H1 (cell line): ENCODE data around the gene TMEM212. TPM values are rescaled to one million over a fixed set of nuclear protein-coding genes. Genes with fewer than 3 reads are reported as not detected.

Experiments
- CTCF ChIA-PET: fragments of 300-600 bp; sonication (Branson Sonifier 250); formaldehyde crosslinking; loops from one replicate; lab custom pipeline; 2021; ENCODE audit not compliant: partially characterized antibody; lab: Charles Lee
- POLR2A ChIA-PET: fragments of 300-600 bp; sonication (Branson Sonifier 250); formaldehyde crosslinking; loops from one replicate; lab custom pipeline; 2021; ENCODE audit warnings: inconsistent platforms; ENCODE audit not compliant: partially characterized antibody; lab: Charles Lee
- DNase-seq, 2 experiments: peaks; one replicate each; pipeline versions ENCODE4 v3.0.0 to v3.0.0-alpha.2; 2010 to 2022; ENCODE audit warnings: low spot score in 2 of 2, low read depth in 1 of 2, mixed read lengths in 1 of 2
- FAIRE-seq: peaks from 2 replicates; lab custom pipeline; 2011; peaks lifted over from hg19 to GRCh38; lab: Jason Lieb, UNC
- H2AFZ ChIP-seq: 2 replicates; pipeline ENCODE4 v1.8.1; 2012; ENCODE audit warnings: low read length, inconsistent platforms
- H2AK5ac ChIP-seq: 2 replicates; pipeline ENCODE4 v1.6.1; 2013; ENCODE audit warnings: low read depth, low read length
- H2BK120ac ChIP-seq: replicated peaks from 2 replicates; pipeline ENCODE3; 2013; ENCODE audit warnings: low read depth, low read length, inconsistent platforms
- H2BK12ac ChIP-seq: 2 replicates; pipeline ENCODE4 v1.6.1; 2013; ENCODE audit warnings: low read depth, low read length
- H2BK15ac ChIP-seq: 2 replicates; pipeline ENCODE4 v1.6.1; 2013; ENCODE audit warnings: low read length
- H2BK20ac ChIP-seq: 2 replicates; pipeline ENCODE4 v1.6.1; 2013; ENCODE audit warnings: low read length
- H2BK5ac ChIP-seq: 2 replicates; pipeline ENCODE4 v1.6.1; 2013; ENCODE audit warnings: low read depth, low read length
- H3K14ac ChIP-seq: 2 replicates; pipeline ENCODE4 v1.6.1; 2013; ENCODE audit warnings: inconsistent platforms; ENCODE audit not compliant: insufficient read length
- H3K18ac ChIP-seq: 2 replicates; pipeline ENCODE4 v1.6.1; 2013; ENCODE audit warnings: low read length; ENCODE audit errors: extremely low read depth
- H3K23ac ChIP-seq: 2 replicates; pipeline ENCODE4 v1.6.1; 2013; ENCODE audit warnings: inconsistent platforms; ENCODE audit not compliant: insufficient read length
- H3K23me2 ChIP-seq: 2 replicates; pipeline ENCODE4 v1.6.1; 2013; ENCODE audit warnings: low read depth, low read length
- H3K27ac ChIP-seq: 2 replicates; pipeline ENCODE4 v1.6.1; 2011; ENCODE audit warnings: low read depth, low read length, inconsistent platforms
- H3K27me3 ChIP-seq, 4 experiments: replicated peaks in 1 of 4; 1 replicate in 1 of 4; 2 replicates in 3 of 4; pipeline versions ENCODE4 v1.6.1 to v1.8.1; 2011 to 2013; ENCODE audit warnings: low read length in 3 of 4, mild to moderate bottlenecking in 3 of 4, inconsistent platforms in 2 of 4, mixed read lengths in 2 of 4, moderate library complexity in 1 of 4; ENCODE audit not compliant: control insufficient read depth in 3 of 4, insufficient read depth in 3 of 4; ENCODE audit errors: extremely low read depth in 1 of 4
- H3K36me3 ChIP-seq, 4 experiments: 2 replicates each; pipeline versions ENCODE4 v1.6.1 to v1.8.1; 2011 to 2013; ENCODE audit warnings: mild to moderate bottlenecking in 4 of 4, low read length in 3 of 4, moderate library complexity in 2 of 4, control low read depth in 1 of 4, inconsistent platforms in 1 of 4; ENCODE audit not compliant: insufficient read depth in 4 of 4, control insufficient read depth in 2 of 4
- H3K4ac ChIP-seq: replicated peaks from 2 replicates; pipeline ENCODE3; 2013; ENCODE audit warnings: low read length, low read depth, mixed read lengths, inconsistent platforms; ENCODE audit not compliant: insufficient read length
- H3K4me1 ChIP-seq, 4 experiments: replicated peaks in 1 of 4; 1 replicate in 1 of 4; 2 replicates in 3 of 4; pipeline versions ENCODE4 v1.6.1 to v1.8.1; 2011 to 2013; ENCODE audit warnings: low read length in 3 of 4, inconsistent platforms in 2 of 4, mixed read lengths in 1 of 4; ENCODE audit not compliant: insufficient read depth in 4 of 4, control insufficient read depth in 3 of 4
- H3K4me2 ChIP-seq, 2 experiments: 2 replicates each; pipeline versions ENCODE4 v1.6.1 to v1.8.1; 2011 to 2013; ENCODE audit warnings: low read depth in 2 of 2, low read length in 2 of 2, control low read depth in 1 of 2, inconsistent platforms in 1 of 2, mild to moderate bottlenecking in 1 of 2; ENCODE audit not compliant: insufficient read depth in 1 of 2
- H3K4me3 ChIP-seq, 4 experiments: fragments of 200-600, 300-600 bp in 1 of 4; sonication (generic), shearing (Covaris generic), sonication (Bioruptor Twin) in 1 of 4; 2 replicates each; pipeline versions ENCODE4 v1.5.1 to v1.8.1; 2011 to 2016; ENCODE audit warnings: low read length in 4 of 4, low read depth in 3 of 4, control low read depth in 2 of 4, inconsistent platforms in 2 of 4, mild to moderate bottlenecking in 2 of 4, mixed read lengths in 1 of 4, moderate library complexity in 1 of 4; ENCODE audit not compliant: insufficient read depth in 2 of 4; ENCODE audit errors: extremely low read depth in 1 of 4
- H3K56ac ChIP-seq: replicated peaks from 2 replicates; pipeline ENCODE3; 2013; ENCODE audit warnings: low read depth, mild to moderate bottlenecking, mixed read lengths, low read length, inconsistent platforms; ENCODE audit not compliant: insufficient read length
- H3K79me1 ChIP-seq: 2 replicates; pipeline ENCODE4 v1.6.1; 2013; ENCODE audit warnings: low read depth, low read length, control low read depth
- H3K79me2 ChIP-seq, 2 experiments: 2 replicates each; pipeline versions ENCODE4 v1.6.1 to v1.8.1; 2012 to 2013; ENCODE audit warnings: low read length in 2 of 2, mild to moderate bottlenecking in 2 of 2, inconsistent platforms in 1 of 2; ENCODE audit not compliant: insufficient read depth in 2 of 2, control insufficient read depth in 1 of 2
- H3K9ac ChIP-seq, 4 experiments: replicated peaks in 1 of 4; 1 replicate in 1 of 4; 2 replicates in 3 of 4; pipeline versions ENCODE4 v1.6.1 to v1.8.1; 2011 to 2013; ENCODE audit warnings: low read depth in 3 of 4, low read length in 3 of 4, control low read depth in 2 of 4, mild to moderate bottlenecking in 2 of 4, moderate library complexity in 2 of 4, inconsistent platforms in 1 of 4; ENCODE audit errors: extremely low read depth in 1 of 4
- H3K9me3 ChIP-seq, 2 experiments: 2 replicates each; pipeline versions ENCODE4 v1.6.1 to v1.8.1; 2012 to 2013; ENCODE audit warnings: mild to moderate bottlenecking in 2 of 2, moderate library complexity in 2 of 2, control low read depth in 1 of 2, inconsistent platforms in 1 of 2, low read depth in 1 of 2, low read length in 1 of 2, mixed read lengths in 1 of 2; ENCODE audit not compliant: insufficient read depth in 2 of 2
- H4K20me1 ChIP-seq, 2 experiments: replicated peaks in 1 of 2; 2 replicates each; pipeline versions ENCODE3 to v1.8.1; 2011 to 2013; ENCODE audit warnings: inconsistent platforms in 2 of 2, low read length in 2 of 2, mild to moderate bottlenecking in 1 of 2; ENCODE audit not compliant: insufficient read depth in 2 of 2, control insufficient read depth in 1 of 2
- H4K5ac ChIP-seq: 2 replicates; pipeline ENCODE4 v1.6.1; 2013; ENCODE audit warnings: low read length, low read depth, mixed read lengths, inconsistent platforms; ENCODE audit not compliant: insufficient read length
- H4K8ac ChIP-seq: 2 replicates; pipeline ENCODE4 v1.8.0; 2013; ENCODE audit warnings: mild to moderate bottlenecking, moderate library complexity, low read length, inconsistent platforms; ENCODE audit not compliant: insufficient read depth; ENCODE audit errors: extremely low read depth
- H4K91ac ChIP-seq: replicated peaks from 2 replicates; pipeline ENCODE3; 2013; ENCODE audit warnings: low read length, mixed read lengths, inconsistent platforms; ENCODE audit not compliant: insufficient read length
- BACH1 ChIP-seq: IDR thresholded peaks from 2 replicates; pipeline ENCODE4 v1.6.1; 2012; ENCODE audit warnings: low read length, improper control_type of control experiment
- CTBP2 ChIP-seq: IDR thresholded peaks from 2 replicates; pipeline ENCODE4 v1.7.0; 2011; ENCODE audit warnings: borderline replicate concordance, mild to moderate bottlenecking, moderate library complexity, mixed read lengths, low read length; ENCODE audit not compliant: insufficient read depth, insufficient read length
- CTCF ChIP-seq, 3 experiments: IDR thresholded peaks; 1 replicate in 2 of 3; 2 replicates in 1 of 3; pipeline versions ENCODE4 v1.5.1 to v1.6.1; 2011; ENCODE audit warnings: low read length in 3 of 3, mild to moderate bottlenecking in 3 of 3, inconsistent platforms in 2 of 3, low read depth in 1 of 3, moderate library complexity in 1 of 3; ENCODE audit not compliant: insufficient read depth in 1 of 3; ENCODE audit errors: control extremely low read depth in 1 of 3
- EP300 ChIP-seq, 2 experiments: IDR thresholded peaks; 1 replicate in 1 of 2; 2 replicates in 1 of 2; pipeline ENCODE4 v1.6.1; 2011 to 2012; ENCODE audit warnings: low read depth in 2 of 2, low read length in 2 of 2, mild to moderate bottlenecking in 2 of 2, borderline replicate concordance in 1 of 2, inconsistent platforms in 1 of 2, moderate library complexity in 1 of 2
- POLR2AphosphoS5 ChIP-seq: IDR thresholded peaks from 2 replicates; pipeline ENCODE4 v1.6.1; 2011; ENCODE audit warnings: low read depth, low read length
- SP1 ChIP-seq: IDR thresholded peaks from 2 replicates; pipeline ENCODE4 v1.6.1; 2011; ENCODE audit warnings: low read depth, low read length
- SUZ12 ChIP-seq: fragments of 200-600 bp; sonication (generic); IDR thresholded peaks from 2 replicates; pipeline ENCODE4 v1.6.1; 2012; ENCODE audit warnings: mild to moderate bottlenecking, inconsistent platforms, low read length, moderate library complexity, mixed read lengths
- TEAD4 ChIP-seq: IDR thresholded peaks from 2 replicates; pipeline ENCODE4 v1.6.1; 2012; ENCODE audit warnings: low read depth, low read length, inconsistent platforms, mixed read lengths
- USF2 ChIP-seq: IDR thresholded peaks from 2 replicates; pipeline ENCODE4 v1.6.1; 2011; ENCODE audit warnings: low read length, improper control_type of control experiment
- WGBS, 2 experiments: shearing (Covaris generic) in 1 of 2; methylation state at CpG; one replicate each; pipeline versions ENCODE4 v1.1.6 to v1.1.7; 2013 to 2015; ENCODE audit warnings: low lambda C conversion rate in 2 of 2, mixed read lengths in 2 of 2, inconsistent platforms in 1 of 2, low coverage in 1 of 2, missing lambda C conversion rate in 1 of 2; ENCODE audit not compliant: insufficient replicate concordance in 2 of 2, insufficient coverage in 1 of 2, insufficient read length in 1 of 2; ENCODE audit errors: extremely low coverage in 1 of 2, missing lambda C conversion rate in 1 of 2; 5-methylcytosine and 5-hydroxymethylcytosine counted together
- polyA plus RNA-seq, 7 experiments: library from polyadenylated mRNA; depleted of rRNA in 3 of 7; stranded (reverse) in 5 of 7; unstranded in 2 of 7; fragments of >200 nt in 5 of 7; fragments of 200-250 nt in 2 of 7; gene quantifications; 1 replicate in 5 of 7; 2 replicates in 1 of 7; 4 replicates in 1 of 7; pipeline versions ENCODE4 v1.2.1 to v1.2.3, GENCODE V29; 2011 to 2013; ENCODE audit warnings: missing spikeins in 2 of 7, mixed read lengths in 2 of 7
- total RNA-seq: library from RNA; stranded (reverse); fragmentation: NEBNext Ultra II Directional; extraction: Animal tissue kit (Norgen Biotek cat#: 25700); gene quantifications from 2 replicates; pipeline ENCODE4 v1.2.1, GENCODE V29; 2021

TMEM212 gene
- total and polyA plus RNA-seq, 2 of the 8 experiments (the other 6 are each of a cell fraction or from before 2014, with no cell fraction given) = not detected

- CTCF ChIA-PET = interaction anchor here (1.1 to 1.4 kb wide), 3 partner anchors 9 to 236 kb away, joined by 3 to 5 read pairs (median 3); no protein-coding TSS in a partner anchor
- TF ChIP-seq CTBP2 (no peak), EP300 (IDR thresholded peaks at IDR 0.05; ENCODE audit: borderline replicate concordance in 1 of 2, low read depth in 2 of 2, low read length in 2 of 2) (no peak), CTCF (IDR thresholded peaks at IDR 0.05; ENCODE audit: control extremely low read depth in 1 of 3, insufficient read depth in 1 of 3, low read depth in 1 of 3, low read length in 3 of 3) (no peak), TEAD4 (no peak), POLR2AphosphoS5 (no peak), USF2 (no peak), SUZ12 (no peak), BACH1 (no peak), SP1 (no peak)
These were observed 7.3 kb downstream of the TMEM212 start for GRCh38 chr3:171850320-171850959.

More at GRCh38 chr3:171850320-171850959, 7.3 kb downstream of the TMEM212 start:
- Histone ChIP-seq H3K14ac (no peak overlapping the region), H2BK15ac (no peak overlapping the region), H3K79me1 (no peaks in the 10 kb centered on the region), H3K9ac (no peak overlapping the region), H4K5ac (no peak overlapping the region), H4K20me1 (no peaks in the 10 kb centered on the region), H3K9me3 (peaks cover 17 to 22% of the 10 kb centered on the region in 2 experiments), H3K18ac (no peak overlapping the region), H2AK5ac (no peak overlapping the region), H3K4ac (no peak overlapping the region), H3K4me1 (no peaks in the 10 kb centered on the region; a peak in 1 of 7 replicates), H2AFZ (0 out of 2 replicates have a peak overlapping the region, but pooled peaks have one; percentile 12), H3K4me3 (no peak overlapping the region), H4K8ac (no peak overlapping the region), H2BK20ac (no peak overlapping the region), H3K36me3 (no peaks in the 10 kb centered on the region; a peak in 1 of 8 replicates), H2BK120ac (no peak overlapping the region), H4K91ac (no peak overlapping the region), H2BK5ac (no peak overlapping the region), H3K27me3 (no peaks in the 10 kb centered on the region), H3K23ac (no peak overlapping the region), H2BK12ac (no peak overlapping the region), H3K79me2 (no peaks in the 10 kb centered on the region), H3K56ac (no peak overlapping the region), H3K27ac (no peak overlapping the region), H3K23me2 (no peaks in the 10 kb centered on the region), H3K4me2 (no peak overlapping the region)
- POLR2A ChIA-PET = interaction anchor here (0.7 kb wide), 1 partner anchor 21 kb away, joined by 3 read pairs; no protein-coding TSS in a partner anchor
- FAIRE-seq (no peak), DNase-seq (no peak)
- 98% methylated on average over 6 of the region's 6 CpGs; no CpG with 5 or more reads in 1 of the 2 experiments for WGBS, 2 experiments
